ENCODE data around the gene PPP1R12C.

The PPP1R12C gene

DNA sequence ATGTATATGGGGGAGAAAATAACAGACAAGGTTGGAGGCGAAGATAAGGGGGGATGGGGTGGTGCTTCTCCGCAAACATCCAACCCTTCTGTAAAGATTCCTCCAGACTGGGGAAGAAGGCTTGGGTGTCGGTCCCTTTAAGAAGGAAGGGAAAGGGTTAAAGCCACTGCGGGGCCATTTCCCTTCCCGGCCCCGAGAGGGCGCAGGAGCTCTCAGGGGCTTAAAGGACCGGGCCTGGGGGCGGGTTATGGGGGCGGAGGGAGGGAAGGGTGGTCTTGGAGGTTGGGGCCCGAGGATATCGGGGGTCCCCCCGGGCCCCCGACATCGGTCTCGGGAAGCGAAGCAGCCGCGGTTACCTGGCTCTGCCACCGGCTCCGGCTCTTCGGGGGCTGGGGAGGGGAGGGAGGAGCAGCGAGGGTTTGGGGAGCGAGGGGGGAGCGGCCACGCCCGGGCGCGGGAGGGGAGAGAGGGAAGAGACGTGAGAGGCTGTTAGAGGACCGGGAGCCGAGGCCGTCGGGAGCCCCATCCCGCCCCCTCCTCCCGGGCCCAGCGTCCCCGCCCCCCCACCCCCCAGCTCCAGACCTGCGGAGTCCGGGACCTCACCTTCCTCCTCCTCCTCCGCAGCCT is 28.8 kb upstream of the PPP1R12C start:
- DNase-seq = no peak

DNA sequence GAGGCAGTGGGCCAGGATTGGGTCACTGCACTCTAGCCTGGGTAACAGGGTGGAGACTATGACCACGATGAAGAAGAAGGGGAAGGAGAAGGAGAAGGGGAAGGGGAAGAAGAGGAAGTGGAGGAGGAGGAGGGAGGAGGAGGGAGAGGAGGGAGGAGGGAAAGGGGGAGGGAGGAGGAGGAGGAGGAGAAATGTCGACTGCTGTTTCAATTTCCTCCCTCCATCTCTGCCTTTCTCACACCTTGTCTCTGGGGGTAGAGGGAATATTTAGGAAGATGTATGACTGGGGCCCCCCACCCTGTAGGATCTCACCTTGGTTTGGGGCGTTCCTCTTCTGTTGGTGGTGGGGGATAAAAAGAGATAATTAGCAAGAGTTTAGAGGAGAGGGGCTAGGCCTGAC is 27.8 kb upstream of the PPP1R12C start:
- no peak for DNase-seq

- peak; percentile 21 for DNase-seq
Observed at GRCh38 chr19:55141696-55142095, 24.3 kb upstream of the PPP1R12C start.

- no peak for DNase-seq
Observed at GRCh38 chr19:55137915-55138314, 20.5 kb upstream of the PPP1R12C start.

- no peak for DNase-seq
Observed at GRCh38 chr19:55136399-55137102, 19.1 kb upstream of the PPP1R12C start.

DNA sequence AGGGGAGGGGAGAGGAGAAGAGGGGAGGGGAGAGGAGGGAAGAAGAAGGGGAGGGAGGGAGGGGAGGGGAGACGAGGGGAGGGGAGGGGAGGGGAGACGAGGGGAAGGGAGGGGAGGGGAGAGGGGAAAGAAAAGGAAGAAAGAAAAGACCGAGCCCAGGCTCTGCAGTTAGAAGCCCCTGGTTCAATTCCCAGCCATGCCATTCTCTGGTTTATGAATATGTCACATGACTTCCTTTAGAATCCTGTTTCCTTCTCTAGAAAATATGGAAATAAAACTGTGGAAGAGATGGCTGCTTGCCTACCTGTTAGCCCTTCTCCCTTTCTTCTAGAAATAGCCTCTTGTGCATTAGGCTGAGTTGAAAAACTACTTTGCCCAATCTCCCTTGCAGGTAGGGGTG is 17.3 kb upstream of the PPP1R12C start:
- no peak for DNase-seq

GRCh38 chr19:55133639-55134444 is 16.4 kb upstream of the PPP1R12C start:
- DNase-seq = no peak

- DNase-seq = no peak
Observed at GRCh38 chr19:55132453-55133129, 15.2 kb upstream of the PPP1R12C start.

DNA sequence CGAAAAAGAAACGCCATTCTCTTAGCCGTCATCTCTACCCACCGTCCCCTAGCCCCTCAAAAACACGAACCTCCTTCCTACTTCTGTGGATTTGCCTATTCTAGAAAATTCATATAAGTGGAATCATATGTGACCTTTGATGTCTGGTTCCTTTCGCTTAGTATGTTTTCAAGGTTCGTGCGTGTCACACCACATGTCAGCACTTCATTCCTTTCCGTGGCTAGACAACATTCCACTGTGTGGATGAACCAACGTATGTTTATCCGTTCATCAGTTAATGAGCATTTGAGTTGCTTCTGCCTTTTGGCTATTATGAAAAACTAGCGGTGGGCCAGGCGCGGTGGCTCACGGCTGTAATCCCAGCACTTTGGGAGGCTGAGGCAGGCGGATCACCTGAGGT is 14.0 kb upstream of the PPP1R12C start:
- no peak for DNase-seq

GRCh38 chr19:55119053-55119452 is 1.6 kb upstream of the PPP1R12C start:
- no peak for DNase-seq

DNA sequence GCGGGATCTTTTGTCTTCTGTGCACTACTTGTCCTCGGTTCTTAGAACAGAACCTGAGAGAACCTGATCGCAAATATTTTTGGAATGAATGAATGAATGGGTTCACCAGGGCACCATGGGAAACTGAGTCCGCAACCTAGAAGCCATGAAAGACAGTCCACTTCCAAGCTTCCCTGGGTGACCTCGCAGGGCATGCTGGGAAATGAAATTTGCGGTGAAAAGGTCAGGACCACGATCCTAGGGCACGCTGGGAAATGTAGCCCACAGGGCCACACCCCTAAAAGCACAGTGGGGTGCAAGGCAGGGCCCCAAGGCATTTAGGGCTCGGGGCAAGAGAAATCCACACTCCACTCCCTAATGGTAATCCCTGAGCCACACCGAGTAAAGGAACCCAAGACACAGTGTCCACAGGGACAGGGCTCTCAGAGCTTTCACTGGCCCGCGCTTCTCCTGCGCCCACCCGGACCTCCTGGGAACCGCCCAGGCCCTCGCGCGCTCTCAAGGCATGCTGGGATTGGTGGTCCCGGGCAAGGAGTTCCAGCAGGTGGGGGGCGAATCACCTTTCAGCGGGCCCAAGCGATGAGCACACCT is 1.1 kb upstream of the PPP1R12C start:
- peak; percentile 54 for DNase-seq

- peak; percentile 99 for DNase-seq
Observed at GRCh38 chr19:55117663-55118391, 390 bp upstream of the PPP1R12C start.

DNA sequence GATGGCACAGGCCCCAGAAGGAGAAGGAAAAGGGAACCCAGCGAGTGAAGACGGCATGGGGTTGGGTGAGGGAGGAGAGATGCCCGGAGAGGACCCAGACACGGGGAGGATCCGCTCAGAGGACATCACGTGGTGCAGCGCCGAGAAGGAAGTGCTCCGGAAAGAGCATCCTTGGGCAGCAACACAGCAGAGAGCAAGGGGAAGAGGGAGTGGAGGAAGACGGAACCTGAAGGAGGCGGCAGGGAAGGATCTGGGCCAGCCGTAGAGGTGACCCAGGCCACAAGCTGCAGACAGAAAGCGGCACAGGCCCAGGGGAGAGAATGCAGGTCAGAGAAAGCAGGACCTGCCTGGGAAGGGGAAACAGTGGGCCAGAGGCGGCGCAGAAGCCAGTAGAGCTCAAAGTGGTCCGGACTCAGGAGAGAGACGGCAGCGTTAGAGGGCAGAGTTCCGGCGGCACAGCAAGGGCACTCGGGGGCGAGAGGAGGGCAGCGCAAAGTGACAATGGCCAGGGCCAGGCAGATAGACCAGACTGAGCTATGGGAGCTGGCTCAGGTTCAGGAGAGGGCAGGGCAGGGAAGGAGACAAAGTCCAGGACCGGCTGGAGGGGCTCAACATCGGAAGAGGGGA is 1.1 kb downstream of the PPP1R12C start:
- peak; percentile 76 for DNase-seq

DNA sequence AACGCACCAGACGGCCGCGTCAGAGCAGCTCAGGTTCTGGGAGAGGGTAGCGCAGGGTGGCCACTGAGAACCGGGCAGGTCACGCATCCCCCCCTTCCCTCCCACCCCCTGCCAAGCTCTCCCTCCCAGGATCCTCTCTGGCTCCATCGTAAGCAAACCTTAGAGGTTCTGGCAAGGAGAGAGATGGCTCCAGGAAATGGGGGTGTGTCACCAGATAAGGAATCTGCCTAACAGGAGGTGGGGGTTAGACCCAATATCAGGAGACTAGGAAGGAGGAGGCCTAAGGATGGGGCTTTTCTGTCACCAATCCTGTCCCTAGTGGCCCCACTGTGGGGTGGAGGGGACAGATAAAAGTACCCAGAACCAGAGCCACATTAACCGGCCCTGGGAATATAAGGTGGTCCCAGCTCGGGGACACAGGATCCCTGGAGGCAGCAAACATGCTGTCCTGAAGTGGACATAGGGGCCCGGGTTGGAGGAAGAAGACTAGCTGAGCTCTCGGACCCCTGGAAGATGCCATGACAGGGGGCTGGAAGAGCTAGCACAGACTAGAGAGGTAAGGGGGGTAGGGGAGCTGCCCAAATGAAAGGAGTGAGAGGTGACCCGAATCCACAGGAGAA is 1.9 kb downstream of the PPP1R12C start:
- DNase-seq = peak; percentile 24

DNA sequence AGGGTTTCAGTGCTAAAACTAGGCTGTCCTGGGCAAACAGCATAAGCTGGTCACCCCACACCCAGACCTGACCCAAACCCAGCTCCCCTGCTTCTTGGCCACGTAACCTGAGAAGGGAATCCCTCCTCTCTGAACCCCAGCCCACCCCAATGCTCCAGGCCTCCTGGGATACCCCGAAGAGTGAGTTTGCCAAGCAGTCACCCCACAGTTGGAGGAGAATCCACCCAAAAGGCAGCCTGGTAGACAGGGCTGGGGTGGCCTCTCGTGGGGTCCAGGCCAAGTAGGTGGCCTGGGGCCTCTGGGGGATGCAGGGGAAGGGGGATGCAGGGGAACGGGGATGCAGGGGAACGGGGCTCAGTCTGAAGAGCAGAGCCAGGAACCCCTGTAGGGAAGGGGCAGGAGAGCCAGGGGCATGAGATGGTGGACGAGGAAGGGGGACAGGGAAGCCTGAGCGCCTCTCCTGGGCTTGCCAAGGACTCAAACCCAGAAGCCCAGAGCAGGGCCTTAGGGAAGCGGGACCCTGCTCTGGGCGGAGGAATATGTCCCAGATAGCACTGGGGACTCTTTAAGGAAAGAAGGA is 2.8 kb downstream of the PPP1R12C start:
- peak; percentile 22 for DNase-seq

- peak; percentile 96 for DNase-seq
Observed at GRCh38 chr19:55113570-55114039, 3.8 kb downstream of the PPP1R12C start.

- peak; percentile 32 for DNase-seq
Observed at GRCh38 chr19:55112777-55113569, 4.5 kb downstream of the PPP1R12C start.

- DNase-seq = peak; percentile 20
Observed at GRCh38 chr19:55112246-55112776, 5.1 kb downstream of the PPP1R12C start.

DNA sequence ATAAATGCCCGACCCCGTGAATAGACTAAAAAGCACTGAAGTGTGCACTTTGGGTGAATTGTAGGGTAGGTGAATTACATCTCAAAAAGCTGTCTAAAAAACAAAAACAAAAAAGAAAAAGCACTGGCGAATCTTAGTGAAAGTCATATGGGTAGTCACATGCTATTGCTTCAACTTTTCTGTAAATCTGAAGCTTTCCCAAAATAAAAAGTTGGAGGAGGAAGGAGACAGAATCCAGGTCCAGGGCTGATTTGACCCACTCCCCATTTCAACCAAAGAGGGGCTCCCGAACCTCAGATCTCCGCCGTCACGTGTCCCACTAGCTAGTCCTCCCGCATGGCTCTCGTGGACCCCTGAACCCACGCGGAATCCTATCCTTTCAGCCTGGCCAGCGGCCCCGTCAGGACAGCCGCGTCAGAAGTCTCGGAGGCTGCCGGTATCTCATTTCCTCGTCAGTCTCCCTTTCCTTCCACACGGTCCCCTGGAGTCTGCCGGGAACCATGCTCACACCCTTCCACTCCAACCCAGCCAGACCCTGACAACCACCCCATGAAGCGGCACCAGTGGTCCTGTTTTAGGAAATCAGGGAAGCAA is 6.1 kb downstream of the PPP1R12C start:
- DNase-seq = no peak

Measured in right hindlimb (tissue), 1 donor.